Activated CD4-positive, alpha-beta T cell treated with anti-CD3 and anti-CD28 coated beads, Interleukin-2, amount 10 ng/mL, durations not matched to agents 24 days and 14 days (primary cell): Measurements from ENCODE around the gene LCAT. TPM values are rescaled to one million over a fixed set of nuclear protein-coding genes. Genes with fewer than 3 reads are reported as not detected.
"Not testable (repeated sequence)": the region's sequence is repeated elsewhere in the genome, so short reads cannot be mapped to it uniquely, and the experiment has no call there.

Experiments
- DNase-seq: peaks from one replicate; pipeline ENCODE4 v3.0.0; 2022
- H3K27ac Mint-ChIP-seq: one replicate; pipeline ENCODE4 v1.8.0; 2022; ENCODE audit warnings: mild to moderate bottlenecking, mixed read lengths
- H3K27me3 Mint-ChIP-seq: one replicate; pipeline ENCODE4 v1.8.0; 2022; ENCODE audit warnings: mixed read lengths
- H3K36me3 Mint-ChIP-seq: one replicate; pipeline ENCODE4 v1.8.0; 2022; ENCODE audit warnings: low read depth, mild to moderate bottlenecking, mixed read lengths
- H3K4me1 Mint-ChIP-seq: one replicate; pipeline ENCODE4 v1.8.0; 2021; ENCODE audit warnings: mixed read lengths
- H3K4me3 Mint-ChIP-seq: one replicate; pipeline ENCODE4 v1.8.0; 2022; ENCODE audit warnings: mild to moderate bottlenecking, moderate library complexity, mixed read lengths
- H3K9me3 Mint-ChIP-seq: one replicate; pipeline ENCODE4 v1.8.0; 2021; ENCODE audit warnings: mixed read lengths
- intact Hi-C: fragments of 100-400 bp; cut with micrococcal nuclease; formaldehyde crosslinking; loops from one replicate; pipeline ENCODE4 v1.15.1; 2023
- total RNA-seq: library from RNA; stranded (reverse); gene quantifications from 2 replicates; pipeline ENCODE4 v1.2.3, GENCODE V29; 2022

Gene LCAT
- total RNA-seq, 1 donor from 2014 or later, result 18.2 TPM

DNA sequence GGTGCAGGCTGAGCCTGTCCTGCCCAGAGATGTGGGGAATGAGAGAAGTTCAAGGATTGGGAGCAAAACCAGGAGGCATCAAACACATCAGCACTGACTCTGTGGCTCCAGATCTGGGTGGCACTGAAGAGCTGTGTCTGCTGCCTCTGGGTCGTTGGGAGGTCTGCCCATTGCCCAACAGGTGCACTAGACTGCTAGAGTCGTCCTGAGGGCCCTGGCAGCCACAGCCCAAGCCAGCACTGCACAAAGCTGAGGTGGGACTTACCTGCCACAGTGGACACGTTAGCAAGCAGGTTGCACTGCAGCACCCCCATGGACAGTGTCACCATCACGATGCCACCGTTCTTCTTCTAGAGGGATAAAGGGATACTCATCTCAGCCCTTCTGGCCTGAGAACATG lies 33.1 kb upstream of the LCAT start:
- Mint-ChIP-seq H3K4me1 (no peaks in the 10 kb centered on the region), H3K9me3 (no peaks in the 10 kb centered on the region), H3K36me3 (no peaks in the 10 kb centered on the region), H3K4me3 (no peak overlapping the region), H3K27me3 (peaks cover 6% of the 10 kb centered on the region), H3K27ac (no peak overlapping the region)
- no peak for DNase-seq
- intact Hi-C loops, result no loop called here

- no peak overlapping the region for H3K27ac Mint-ChIP-seq
- no peak for DNase-seq
- H3K4me1 Mint-ChIP-seq, result no peaks in the 10 kb centered on the region
- H3K27me3 Mint-ChIP-seq, result peaks cover 6% of the 10 kb centered on the region
- intact Hi-C loops, result no loop called here
- no peaks in the 10 kb centered on the region for H3K9me3 Mint-ChIP-seq
- no peak overlapping the region for H3K4me3 Mint-ChIP-seq
- H3K36me3 Mint-ChIP-seq, result no peaks in the 10 kb centered on the region
These were observed 32.3 kb upstream of the LCAT start for GRCh38 chr16:67976205-67976604.

GRCh38 chr16:67975321-67976105 lies 31.6 kb upstream of the LCAT start:
- Mint-ChIP-seq H3K27me3 (peaks cover 6% of the 10 kb centered on the region), H3K9me3 (no peaks in the 10 kb centered on the region), H3K4me3 (no peak overlapping the region), H3K4me1 (no peaks in the 10 kb centered on the region), H3K27ac (no peak overlapping the region), H3K36me3 (no peaks in the 10 kb centered on the region)
- no peak for DNase-seq
- intact Hi-C loops, result no loop called here

- H3K27ac Mint-ChIP-seq, H3K27me3 Mint-ChIP-seq, intact Hi-C loops, H3K4me3 Mint-ChIP-seq, DNase-seq, H3K36me3 Mint-ChIP-seq, H3K9me3 Mint-ChIP-seq: not testable (repeated sequence)
- peaks cover 11% of the 10 kb centered on the region for H3K4me1 Mint-ChIP-seq
These were observed 28.4 kb upstream of the LCAT start for GRCh38 chr16:67972285-67972684.

GRCh38 chr16:67971111-67971510 lies 27.2 kb upstream of the LCAT start:
- no peaks in the 10 kb centered on the region for H3K9me3 Mint-ChIP-seq
- H3K4me1 Mint-ChIP-seq, result peaks cover 20% of the 10 kb centered on the region
- intact Hi-C loops, result no loop called here
- no peak overlapping the region for H3K27ac Mint-ChIP-seq
- H3K4me3 Mint-ChIP-seq, result no peak overlapping the region
- no peaks in the 10 kb centered on the region for H3K36me3 Mint-ChIP-seq
- H3K27me3 Mint-ChIP-seq, result peaks cover 3% of the 10 kb centered on the region
- no peak for DNase-seq

DNA sequence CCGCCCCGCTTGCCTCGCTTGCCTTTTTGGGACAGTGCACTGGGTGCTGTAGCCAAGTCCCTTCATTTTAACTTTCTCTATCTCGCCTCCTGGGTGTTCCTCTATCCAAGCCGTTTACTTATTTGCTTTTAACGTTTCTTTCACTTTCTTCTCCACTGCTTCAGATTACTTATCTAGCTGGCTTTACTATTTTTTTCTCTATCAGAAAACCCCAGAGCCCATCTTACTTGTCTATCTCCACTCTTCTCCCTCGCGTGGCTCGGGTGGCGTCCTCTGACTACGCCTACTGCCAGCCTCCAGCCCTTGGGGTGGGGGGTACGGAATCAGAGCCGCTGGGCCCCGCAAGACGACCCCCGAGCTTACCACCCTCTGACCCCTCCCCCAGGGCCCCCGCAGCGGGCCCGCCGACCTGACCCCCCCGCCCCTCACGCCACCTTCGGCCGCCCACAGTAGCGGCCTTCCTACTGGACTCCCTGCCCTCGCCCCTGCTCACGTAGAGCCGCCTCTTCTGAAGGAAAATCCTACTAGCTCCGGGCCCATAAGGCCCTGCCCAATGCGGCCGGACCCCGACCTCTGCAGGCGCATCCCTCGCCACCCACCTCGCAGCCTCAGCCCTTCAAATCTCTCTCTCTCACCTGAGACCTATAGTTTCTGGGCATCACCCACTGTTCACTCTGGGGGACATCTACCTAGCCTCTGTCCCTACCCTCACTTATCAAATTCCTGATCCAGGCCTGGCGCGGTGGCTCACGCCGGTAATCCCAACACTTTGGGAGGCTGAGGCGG lies 25.5 kb upstream of the LCAT start:
- no peak for DNase-seq
- H3K4me3 Mint-ChIP-seq, result peak overlapping the region; percentile 97
- peaks cover 3% of the 10 kb centered on the region for H3K27me3 Mint-ChIP-seq
- peaks cover 22% of the 10 kb centered on the region for H3K4me1 Mint-ChIP-seq
- H3K36me3 Mint-ChIP-seq, result no peaks in the 10 kb centered on the region
- peak overlapping the region; percentile 92 for H3K27ac Mint-ChIP-seq
- no peaks in the 10 kb centered on the region for H3K9me3 Mint-ChIP-seq
- intact Hi-C loops, result loop anchor here (2.0 kb wide), 2 partner anchors 15 to 53 kb away; partner anchors contain the start of genes DDX28 and DUS2

- Mint-ChIP-seq H3K36me3 (no peaks in the 10 kb centered on the region), H3K27me3 (peaks cover 2% of the 10 kb centered on the region), H3K4me1 (peaks cover 24% of the 10 kb centered on the region), H3K27ac (peak within 1 kb of the TSS; percentile 95), H3K9me3 (no peaks in the 10 kb centered on the region), H3K4me3 (peak within 1 kb of the TSS; percentile 97)
- intact Hi-C loops, result loop anchor here (1.0 to 2.0 kb wide), 6 partner anchors 16 to 162 kb away; partner anchors contain the start of genes DDX28, DUS2, PSKH1 and RANBP10
- DNase-seq, result peak; percentile 98
These were observed 24.7 kb upstream of the LCAT start, which contains the start of gene SLC12A4 for GRCh38 chr16:67968400-67969253. Gene SLC12A4 (minus strand): TSS chr16:67968637. CDS start chr16:67968553, 84 bp downstream.

GRCh38 chr16:67967958-67968399 lies 24.1 kb upstream of the LCAT start:
- peak; percentile 87 for DNase-seq
- intact Hi-C loops, result loop anchor here (1.0 to 2.0 kb wide), 6 partner anchors 17 to 162 kb away; partner anchors contain the start of genes DDX28, DUS2, PSKH1 and RANBP10
- H3K4me3 Mint-ChIP-seq, result peak overlapping the region; percentile 97
- peaks cover 24% of the 10 kb centered on the region for H3K4me1 Mint-ChIP-seq
- peak overlapping the region; percentile 95 for H3K27ac Mint-ChIP-seq
- peaks cover 2% of the 10 kb centered on the region for H3K27me3 Mint-ChIP-seq
- no peaks in the 10 kb centered on the region for H3K36me3 Mint-ChIP-seq
- H3K9me3 Mint-ChIP-seq, result no peaks in the 10 kb centered on the region

- Mint-ChIP-seq H3K9me3 (no peaks in the 10 kb centered on the region), H3K4me1 (peaks cover 24% of the 10 kb centered on the region), H3K27me3 (no peaks in the 10 kb centered on the region), H3K4me3 (peak overlapping the region; percentile 97), H3K27ac (peak overlapping the region; percentile 95), H3K36me3 (peaks cover 3% of the 10 kb centered on the region)
- intact Hi-C loops, result no loop called here
- DNase-seq, result peak; percentile 71
These were observed 23.4 kb upstream of the LCAT start for GRCh38 chr16:67967183-67967957.

GRCh38 chr16:67966549-67967182 lies 22.7 kb upstream of the LCAT start:
- Mint-ChIP-seq H3K36me3 (peaks cover 9% of the 10 kb centered on the region), H3K27me3 (no peaks in the 10 kb centered on the region), H3K4me1 (peaks cover 24% of the 10 kb centered on the region), H3K9me3 (no peaks in the 10 kb centered on the region), H3K27ac (peak overlapping the region; percentile 95), H3K4me3 (peak overlapping the region; percentile 97)
- DNase-seq, result no peak
- intact Hi-C loops, result no loop called here

DNA sequence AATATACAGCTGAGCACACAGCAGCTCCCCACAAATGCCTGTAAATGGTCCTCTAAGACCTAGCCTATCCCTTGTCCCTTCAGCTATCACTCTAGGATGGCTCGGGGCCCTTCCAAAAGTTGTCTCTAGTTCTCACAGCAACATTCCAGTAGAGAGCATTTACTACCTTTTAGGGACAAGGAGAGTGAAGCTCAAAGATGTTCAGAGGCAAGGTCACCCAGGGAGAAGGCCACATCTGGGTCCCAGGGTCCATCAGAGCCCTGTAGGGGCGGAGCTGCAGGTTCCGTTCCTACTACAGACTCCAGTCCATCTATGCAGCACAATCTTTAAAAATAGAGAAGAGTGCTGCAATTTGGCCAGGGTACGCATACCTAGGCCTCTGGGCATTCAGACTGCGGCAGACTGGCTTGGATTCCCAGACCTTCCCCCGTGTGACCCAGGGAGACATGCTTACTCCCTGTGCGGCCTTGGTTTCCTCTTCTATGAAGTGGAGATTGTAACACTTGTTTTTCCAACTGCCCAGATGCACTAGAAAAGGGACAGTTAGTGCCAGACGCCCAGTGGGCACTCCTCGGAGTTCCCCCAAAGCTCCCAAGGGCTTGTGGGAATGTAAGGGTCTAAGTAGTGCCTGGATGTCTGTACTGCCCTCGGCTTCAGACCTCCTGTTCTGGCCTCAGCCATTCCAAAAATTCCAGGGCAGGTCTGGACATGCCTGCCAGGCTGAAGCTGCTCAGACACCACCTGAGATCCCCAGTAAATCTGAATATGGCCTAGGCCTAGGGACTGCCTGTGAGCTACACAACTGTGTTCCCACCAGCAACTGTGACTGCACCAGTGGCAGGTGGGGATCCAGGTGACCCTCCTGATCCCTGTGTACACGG lies 22.0 kb upstream of the LCAT start:
- Mint-ChIP-seq H3K4me1 (peaks cover 24% of the 10 kb centered on the region), H3K9me3 (no peaks in the 10 kb centered on the region), H3K27ac (peak overlapping the region; percentile 41), H3K27me3 (no peaks in the 10 kb centered on the region), H3K36me3 (peaks cover 16% of the 10 kb centered on the region), H3K4me3 (no peak overlapping the region)
- intact Hi-C loops, result no loop called here
- DNase-seq, result no peak
